Ovary (tissue), 9 donors: ENCODE results near the gene CRMP1. TPM values are rescaled to one million over a fixed set of nuclear protein-coding genes. Genes with fewer than 3 reads are reported as not detected.

ENCODE experiments used
- DNase-seq, 5 donors: peaks; one replicate each; pipeline ENCODE4 v3.0.0-alpha.2; 2019 to 2020
- H3K27ac ChIP-seq, 2 donors: fragments of 200-600 bp; one replicate each; pipeline versions ENCODE4 v1.5.1 to v1.8.0; 2019 to 2022
- H3K27me3 ChIP-seq: fragments of 200-600 bp; one replicate; pipeline ENCODE4 v1.8.0; 2022
- H3K36me3 ChIP-seq: fragments of 200-600 bp; sonication (generic); one replicate; pipeline ENCODE4 v1.5.1; 2019
- H3K4me1 ChIP-seq: one replicate; pipeline ENCODE4 v1.8.1; 2013; ENCODE audit warnings: mild to moderate bottlenecking, moderate library complexity; ENCODE audit not compliant: insufficient read depth
- H3K4me3 ChIP-seq: fragments of 200-600 bp; sonication (generic); one replicate; pipeline ENCODE4 v1.5.1; 2017
- H3K9me3 ChIP-seq, 2 donors: fragments of 200-600 bp in 1 of 2; sonication (generic) in 1 of 2; one replicate each; pipeline versions ENCODE4 v1.5.1 to v1.8.1; 2013 to 2019; ENCODE audit warnings: mild to moderate bottlenecking in 1 of 2, moderate library complexity in 1 of 2
- EP300 ChIP-seq: sonication (generic); formaldehyde crosslinking; IDR thresholded peaks from one replicate; pipeline ENCODE4 v1.6.1; 2017; ENCODE audit warnings: antibody characterized with exemption
- POLR2A ChIP-seq: fragments of 450-650 bp; IDR thresholded peaks from one replicate; pipeline ENCODE4 v1.6.1; 2017; ENCODE audit warnings: antibody characterized with exemption, mild to moderate bottlenecking, moderate library complexity
- WGBS, 3 donors: extraction: QIAGEN DNeasy Blood & Tissue Kit in 1 of 3; methylation state at CpG; one replicate each; pipeline versions ENCODE4 v1.1.5 to v1.1.7; 2013 to 2017; 5-methylcytosine and 5-hydroxymethylcytosine counted together
- intact Hi-C, 4 donors: fragments of 100-400 bp; cut with DNase I; formaldehyde crosslinking; loops; one replicate each; pipeline versions ENCODE4 v1.11.0 to v1.15.1; 2022 to 2023
- polyA plus RNA-seq, 2 donors: library from polyadenylated mRNA; stranded (reverse); fragments of 200-250 nt in 1 of 2; fragments of 350-450 nt in 1 of 2; fragmentation: Illumina TruSeq in 1 of 2; extraction: RNeasy Lipid Tissue Mini Kit (QIAGEN cat#74804) in 1 of 2; gene quantifications; one replicate each; pipeline ENCODE4 v1.2.3, GENCODE V29; 2013 to 2014
- total RNA-seq, 7 donors: library from RNA; depleted of rRNA in 2 of 7; stranded (reverse); fragments of >200 nt in 2 of 7; fragmentation: NEBNext Ultra II Directional in 3 of 7; extraction: Animal tissue kit (Norgen Biotek cat#: 25700) in 3 of 7; gene quantifications; one replicate each; pipeline versions ENCODE4 v1.1.0 to v1.2.4, GENCODE V29; 2016 to 2023
- TF ChIP-seq, protein P1 (sequence below), 3 donors: fragments of 450-650 bp in 2 of 3; fragments of 200-600 bp in 1 of 3; IDR thresholded peaks; one replicate each; pipeline versions ENCODE4 v1.5.1 to v1.8.0; 2016 to 2022; ENCODE audit warnings: antibody characterized with exemption in 3 of 3, mild to moderate bottlenecking in 1 of 3
- donor health status: DM: no; HTN: no; CAD: no; lungs with moderate emphysema.
- donor health status: DM: no; HTN: no; CAD: no.
- donor health status: Bipolar disorder and iron deficiency.
- donor health status: DM: yes; HTN: yes; CAD: no.
- donor health status: DM: no; HTN: no; CAD: no.
- donor health status: DM: yes; HTN: yes; CAD: no.

The CRMP1 gene
- total and polyA plus RNA-seq, 9 donors = 1.2 to 5.5 (median 4.2) TPM

DNA sequence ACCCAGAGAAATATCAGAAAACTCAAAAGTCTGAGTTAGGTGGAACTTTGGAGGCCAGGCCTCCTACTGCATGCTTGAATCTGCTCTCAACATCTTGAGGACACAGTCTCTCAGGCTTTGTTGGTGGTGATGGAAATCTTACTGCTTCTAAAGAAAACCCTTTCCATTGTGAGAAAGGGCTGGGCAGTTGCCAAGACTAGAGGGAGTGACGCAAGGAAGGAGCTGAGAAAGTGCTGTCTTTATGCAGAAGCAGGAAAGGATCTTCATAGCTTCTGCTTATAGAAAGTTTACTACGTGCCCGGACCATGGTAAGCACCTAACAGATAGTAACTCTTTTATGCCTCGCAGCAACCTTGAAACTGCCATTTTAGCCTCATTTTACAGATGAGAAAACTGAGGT is 2.4 kb upstream of the CRMP1 start:
- Histone ChIP-seq H3K9me3 (peaks cover 0 to 6% of the 10 kb centered on the region in 2 donors), H3K4me3 (no peak overlapping the region), H3K27ac (no peak overlapping the region), H3K27me3 (peaks cover 5% of the 10 kb centered on the region), H3K4me1 (no peaks in the 10 kb centered on the region), H3K36me3 (no peaks in the 10 kb centered on the region)
- no peak for DNase-seq
- TF ChIP-seq, protein P1, sequence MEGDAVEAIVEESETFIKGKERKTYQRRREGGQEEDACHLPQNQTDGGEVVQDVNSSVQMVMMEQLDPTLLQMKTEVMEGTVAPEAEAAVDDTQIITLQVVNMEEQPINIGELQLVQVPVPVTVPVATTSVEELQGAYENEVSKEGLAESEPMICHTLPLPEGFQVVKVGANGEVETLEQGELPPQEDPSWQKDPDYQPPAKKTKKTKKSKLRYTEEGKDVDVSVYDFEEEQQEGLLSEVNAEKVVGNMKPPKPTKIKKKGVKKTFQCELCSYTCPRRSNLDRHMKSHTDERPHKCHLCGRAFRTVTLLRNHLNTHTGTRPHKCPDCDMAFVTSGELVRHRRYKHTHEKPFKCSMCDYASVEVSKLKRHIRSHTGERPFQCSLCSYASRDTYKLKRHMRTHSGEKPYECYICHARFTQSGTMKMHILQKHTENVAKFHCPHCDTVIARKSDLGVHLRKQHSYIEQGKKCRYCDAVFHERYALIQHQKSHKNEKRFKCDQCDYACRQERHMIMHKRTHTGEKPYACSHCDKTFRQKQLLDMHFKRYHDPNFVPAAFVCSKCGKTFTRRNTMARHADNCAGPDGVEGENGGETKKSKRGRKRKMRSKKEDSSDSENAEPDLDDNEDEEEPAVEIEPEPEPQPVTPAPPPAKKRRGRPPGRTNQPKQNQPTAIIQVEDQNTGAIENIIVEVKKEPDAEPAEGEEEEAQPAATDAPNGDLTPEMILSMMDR (IDR thresholded peaks at IDR 0.05) = no peak
- no peak for TF ChIP-seq EP300
- 58 to 66% (median 58%) methylated on average over 4 of the region's 4 CpGs for WGBS, 3 donors
- intact Hi-C loops = loop anchor here in 1 of 4 donors (5.0 kb wide), 1 partner anchor 1118 kb away; no protein-coding TSS in a partner anchor

DNA sequence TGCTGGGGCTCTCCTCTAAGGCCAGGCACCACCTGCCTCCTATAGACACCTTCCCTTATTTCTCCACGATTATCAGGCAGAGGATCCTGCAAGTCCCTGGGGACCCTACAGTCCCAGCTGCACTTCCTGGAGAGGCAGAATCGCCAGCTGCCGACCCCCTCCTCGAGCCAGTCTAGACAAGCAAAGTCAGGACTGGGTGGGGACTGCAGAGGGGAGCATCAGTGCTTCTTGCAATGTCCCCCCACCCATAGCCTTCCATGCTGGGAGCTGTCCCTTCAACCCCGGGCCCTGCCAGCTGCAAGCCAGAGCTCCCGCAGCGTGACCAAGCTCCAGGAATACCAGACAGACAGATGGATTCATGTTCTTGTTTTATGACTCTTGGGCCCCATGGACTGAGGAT is 1.4 kb upstream of the CRMP1 start:
- DNase-seq = no peak
- Histone ChIP-seq H3K9me3 (peaks cover 0 to 6% of the 10 kb centered on the region in 2 donors), H3K27me3 (peaks cover 5% of the 10 kb centered on the region), H3K36me3 (no peaks in the 10 kb centered on the region), H3K4me3 (no peak overlapping the region), H3K27ac (no peak overlapping the region), H3K4me1 (no peaks in the 10 kb centered on the region)
- TF ChIP-seq, protein P1 (IDR thresholded peaks at IDR 0.05) = no peak
- TF ChIP-seq POLR2A (no peak), EP300 (no peak)
- intact Hi-C loops = no loop called here
- WGBS, 3 donors = 23 to 32% (median 28%) methylated on average over 7 of the region's 7 CpGs

DNA sequence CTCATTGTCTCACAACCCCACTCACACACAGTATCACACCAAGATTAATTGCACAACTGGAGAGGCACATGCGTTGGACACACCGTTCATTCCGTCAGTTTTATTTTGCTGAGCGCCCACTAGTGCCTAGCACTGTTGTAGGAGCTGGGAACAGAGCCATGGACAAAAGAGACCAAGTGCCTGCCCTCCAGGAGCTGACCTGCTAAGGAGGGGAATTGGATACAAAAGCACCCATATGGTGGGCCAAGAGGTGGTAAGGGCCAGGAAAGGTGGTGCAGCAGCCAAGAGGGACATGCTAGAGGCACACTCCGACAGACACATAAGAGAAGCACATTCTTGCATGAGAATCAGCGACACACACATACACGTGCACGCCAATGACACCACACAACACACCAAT is 705 bp upstream of the CRMP1 start:
- TF ChIP-seq EP300 = no peak
- TF ChIP-seq POLR2A = no peak
- TF ChIP-seq, protein P1 (IDR thresholded peaks at IDR 0.05) = no peak
- Histone ChIP-seq H3K4me3 (no peak overlapping the region), H3K4me1 (no peaks in the 10 kb centered on the region), H3K36me3 (no peaks in the 10 kb centered on the region), H3K9me3 (peaks cover 0 to 6% of the 10 kb centered on the region in 2 donors), H3K27ac (no peak overlapping the region), H3K27me3 (peaks cover 5% of the 10 kb centered on the region)
- DNase-seq = no peak
- WGBS, 3 donors = 49 to 61% (median 51%) methylated on average over 8 of the region's 8 CpGs
- intact Hi-C loops = no loop called here

DNA sequence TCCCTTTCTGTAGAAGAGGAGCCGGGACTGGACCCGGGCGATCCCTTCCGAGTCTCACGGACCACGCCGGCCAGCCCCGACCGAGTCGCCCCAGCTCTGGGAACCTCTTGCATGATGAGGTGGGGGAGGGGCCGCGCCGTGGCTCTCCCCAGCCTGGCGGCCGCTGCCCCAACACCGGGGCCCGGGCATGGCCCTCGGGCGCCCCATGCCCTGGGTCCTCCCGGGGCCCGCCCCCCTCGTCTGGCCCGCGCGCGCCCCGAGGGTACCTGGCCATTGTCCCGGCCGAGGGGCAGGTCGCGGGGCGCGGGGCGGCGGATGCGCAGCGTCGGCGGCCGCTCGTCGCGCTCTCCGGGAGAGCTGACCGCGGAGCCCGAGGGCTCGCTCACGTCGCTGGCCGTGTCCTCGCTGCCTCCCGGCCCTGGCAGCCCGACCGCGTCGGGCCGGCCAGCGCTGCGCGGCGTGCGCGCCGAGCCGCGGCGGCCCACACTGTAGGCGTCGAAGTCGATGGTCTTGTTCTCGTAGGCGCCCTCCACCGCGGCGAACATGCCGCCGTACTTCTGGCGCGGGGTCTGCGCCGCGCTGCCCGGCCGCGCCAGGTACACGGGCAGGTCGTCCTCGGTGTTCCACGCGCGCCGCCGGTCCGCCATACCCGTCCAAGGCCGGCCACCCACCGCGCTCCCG is 423 bp downstream of the CRMP1 start:
- Histone ChIP-seq H3K36me3 (no peaks in the 10 kb centered on the region), H3K9me3 (peaks cover 0 to 6% of the 10 kb centered on the region in 2 donors), H3K4me3 (no peak overlapping the region), H3K27ac (no peak overlapping the region), H3K4me1 (peaks cover 2% of the 10 kb centered on the region), H3K27me3 (peaks cover 5% of the 10 kb centered on the region)
- TF ChIP-seq, protein P1 (IDR thresholded peaks at IDR 0.05) = no peak
- WGBS, 3 donors = 1 to 6% (median 1%) methylated on average over 63 to 100 of the region's 100 CpGs
- no peak for DNase-seq
- intact Hi-C loops = no loop called here
